HepG2 (cell line): ENCODE measurements around the gene NLRX1. TPM values are rescaled to one million over a fixed set of nuclear protein-coding genes. Genes with fewer than 3 reads are reported as not detected.

Experiments used
- ASH2L ChIP-seq: fragments of 300-600, 200-600 bp; sonication (generic); IDR thresholded peaks from 2 replicates; pipeline ENCODE4 v1.7.0; 2017; ENCODE audit warnings: low read depth, mild to moderate bottlenecking, moderate library complexity, mixed read lengths, low read length; ENCODE audit not compliant: insufficient read length
- KLF11 ChIP-seq: IDR thresholded peaks from 2 replicates; pipeline ENCODE4 v1.6.1; 2016; ENCODE audit warnings: missing compliant biosample characterization
- MYNN ChIP-seq: sonication (generic); formaldehyde crosslinking; IDR thresholded peaks from 2 replicates; pipeline ENCODE4 v1.4.0; 2020; ENCODE audit warnings: mild to moderate bottlenecking, low read depth, missing genetic modification reagents
- NR2C2 ChIP-seq: sonication (generic); formaldehyde crosslinking; IDR thresholded peaks from 2 replicates; pipeline ENCODE4 v1.4.0; 2020; ENCODE audit warnings: missing genetic modification reagents, mild to moderate bottlenecking, moderate library complexity, borderline replicate concordance
- POLR2AphosphoS2 ChIP-seq: IDR thresholded peaks from 2 replicates; pipeline ENCODE4 v1.6.1; 2011; ENCODE audit warnings: low read depth, low read length, improper control_type of control experiment
- SRSF1 ChIP-seq: fragments of 200-400 bp; formaldehyde crosslinking; optimal IDR thresholded peaks from 2 replicates; pipeline ENCODE3; 2017; ENCODE audit warnings: mild to moderate bottlenecking, low read depth, low read length, moderate library complexity
- ZNF235 ChIP-seq: sonication (generic); formaldehyde crosslinking; IDR thresholded peaks from 2 replicates; pipeline ENCODE4 v1.8.1; 2023; ENCODE audit warnings: mild to moderate bottlenecking, missing genetic modification reagents, borderline replicate concordance
- ZNF501 ChIP-seq: sonication (generic); formaldehyde crosslinking; IDR thresholded peaks from 2 replicates; pipeline ENCODE4 v1.5.1; 2020; ENCODE audit warnings: mild to moderate bottlenecking, moderate library complexity, missing genetic modification reagents
- ZNF644 ChIP-seq: IDR thresholded peaks from 2 replicates; pipeline ENCODE4 v1.6.1; 2016; ENCODE audit warnings: low read depth
- ZNF674 ChIP-seq: sonication (generic); formaldehyde crosslinking; IDR thresholded peaks from 2 replicates; pipeline ENCODE4 v1.5.0; 2020; ENCODE audit warnings: low read depth, mild to moderate bottlenecking, missing genetic modification reagents
- polyA plus RNA-seq, 8 experiments: library from polyadenylated mRNA; depleted of rRNA in 3 of 8; stranded (reverse) in 7 of 8; unstranded in 1 of 8; fragments of >200 nt; fragmentation: Illumina TruSeq in 4 of 8; extraction: Trizol in 4 of 8; gene quantifications; 2 replicates each; pipeline versions ENCODE4 v1.2.1 to v1.2.3, GENCODE V29; 2011 to 2016; ENCODE audit warnings: low read depth in 4 of 8, missing spikeins in 1 of 8, mixed read lengths in 1 of 8; ENCODE audit not compliant: insufficient read depth in 1 of 8
- total RNA-seq, 5 experiments: library from RNA; depleted of rRNA; stranded (reverse); fragments of >200 nt; fragmentation: Illumina TruSeq; extraction: Trizol; gene quantifications; 2 replicates each; pipeline ENCODE4 v1.2.3, GENCODE V29; 2016; ENCODE audit warnings: low read depth in 1 of 5
- TF ChIP-seq, protein P1 (sequence below): sonication (generic); formaldehyde crosslinking; IDR thresholded peaks from 2 replicates; pipeline ENCODE4 v1.5.0; 2020; ENCODE audit warnings: missing genetic modification reagents
- TF ChIP-seq, protein P2 (sequence below): sonication (generic); formaldehyde crosslinking; IDR thresholded peaks from 2 replicates; pipeline ENCODE4 v1.5.1; 2020; ENCODE audit warnings: mild to moderate bottlenecking, missing genetic modification reagents, borderline replicate concordance
- TF ChIP-seq, protein P3 (sequence below): sonication (generic); formaldehyde crosslinking; conservative IDR thresholded peaks from 2 replicates; pipeline ENCODE4 v1.4.0; 2020; ENCODE audit warnings: missing genetic modification reagents
- TF ChIP-seq, protein P4 (sequence below): sonication (generic); formaldehyde crosslinking; IDR thresholded peaks from 2 replicates; pipeline ENCODE4 v1.8.0; 2022; ENCODE audit warnings: mild to moderate bottlenecking, missing genetic modification reagents
- TF ChIP-seq, protein P5 (sequence below): sonication (generic); formaldehyde crosslinking; IDR thresholded peaks from 2 replicates; pipeline ENCODE4 v1.8.0; 2022; ENCODE audit warnings: mild to moderate bottlenecking, missing genetic modification reagents, moderate library complexity
- TF ChIP-seq, protein P6 (sequence below): sonication (generic); formaldehyde crosslinking; IDR thresholded peaks from 2 replicates; pipeline ENCODE4 v1.5.0; 2020; ENCODE audit warnings: mild to moderate bottlenecking, missing genetic modification reagents, borderline replicate concordance
- TF ChIP-seq, protein P7 (sequence below): sonication (generic); formaldehyde crosslinking; IDR thresholded peaks from 2 replicates; pipeline ENCODE4 v1.8.0; 2022; ENCODE audit warnings: missing genetic modification reagents, low read depth, mild to moderate bottlenecking, borderline replicate concordance

The NLRX1 gene
- total and polyA plus RNA-seq, 2 of the 13 experiments (the other 11 are each of a cell fraction or from before 2014, with no cell fraction given) = 8.7 to 11.0 TPM

DNA sequence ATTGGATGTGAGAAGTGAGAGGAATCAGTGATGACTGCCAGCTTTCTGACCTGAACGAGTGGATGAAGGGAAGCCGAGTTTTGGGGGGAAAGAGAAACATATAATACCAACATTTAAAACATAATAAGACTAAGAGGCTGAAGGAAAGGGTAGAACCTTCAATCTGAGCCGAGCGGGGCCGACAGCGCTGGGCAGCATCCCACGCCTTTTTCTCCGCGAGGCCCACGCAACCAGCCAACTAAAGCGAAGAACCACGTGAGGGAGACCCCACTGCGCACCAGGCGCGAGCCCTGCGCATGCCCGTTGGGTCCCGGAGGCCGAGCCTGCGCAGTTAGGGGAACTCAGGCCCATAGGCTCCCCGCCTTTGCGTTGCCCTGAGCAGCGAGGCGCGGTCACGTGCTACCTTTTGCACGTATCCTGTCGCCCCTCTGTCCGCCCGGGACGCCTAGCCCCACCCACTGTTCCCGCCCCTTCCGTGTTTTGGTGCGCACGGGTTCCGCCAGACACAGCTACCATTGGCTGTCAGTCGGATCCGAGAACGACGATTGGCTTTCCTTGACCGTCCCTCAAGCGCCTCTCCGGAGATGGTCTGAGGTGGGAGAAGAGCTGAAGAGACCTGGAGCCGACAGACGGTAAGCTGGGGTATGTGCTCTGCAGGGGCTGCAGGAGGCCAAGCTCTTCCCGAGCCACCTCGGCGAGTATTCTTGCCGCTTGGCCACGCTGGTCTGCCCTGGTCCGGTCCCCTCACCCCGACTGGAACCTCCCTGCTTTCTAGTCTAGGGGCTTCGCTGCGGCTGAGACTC is 47.3 kb upstream of the NLRX1 start, which contains the start of gene HINFP (continued):
- TF ChIP-seq ZNF235 (no peak), ZNF644 (CRISPR knock-in tag) (no peak), ZNF501 (CRISPR knock-in tag) (peak; percentile 85), MYNN (CRISPR knock-in tag) (no peak), ASH2L (peak; percentile 40), POLR2AphosphoS2 (no peak), KLF11 (peak; percentile 60; the same call in 1 of the 2 replicates), ZNF674 (no peak), NR2C2 (CRISPR knock-in tag) (no peak; the same call in 1 of the 2 replicates), SRSF1 (peak; percentile 60)
- TF ChIP-seq, protein P1, sequence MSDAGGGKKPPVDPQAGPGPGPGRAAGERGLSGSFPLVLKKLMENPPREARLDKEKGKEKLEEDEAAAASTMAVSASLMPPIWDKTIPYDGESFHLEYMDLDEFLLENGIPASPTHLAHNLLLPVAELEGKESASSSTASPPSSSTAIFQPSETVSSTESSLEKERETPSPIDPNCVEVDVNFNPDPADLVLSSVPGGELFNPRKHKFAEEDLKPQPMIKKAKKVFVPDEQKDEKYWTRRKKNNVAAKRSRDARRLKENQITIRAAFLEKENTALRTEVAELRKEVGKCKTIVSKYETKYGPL (CRISPR knock-in tag) = 0 out of 2 replicates have a peak, but pooled peaks have one; percentile 42
- TF ChIP-seq, protein P2, sequence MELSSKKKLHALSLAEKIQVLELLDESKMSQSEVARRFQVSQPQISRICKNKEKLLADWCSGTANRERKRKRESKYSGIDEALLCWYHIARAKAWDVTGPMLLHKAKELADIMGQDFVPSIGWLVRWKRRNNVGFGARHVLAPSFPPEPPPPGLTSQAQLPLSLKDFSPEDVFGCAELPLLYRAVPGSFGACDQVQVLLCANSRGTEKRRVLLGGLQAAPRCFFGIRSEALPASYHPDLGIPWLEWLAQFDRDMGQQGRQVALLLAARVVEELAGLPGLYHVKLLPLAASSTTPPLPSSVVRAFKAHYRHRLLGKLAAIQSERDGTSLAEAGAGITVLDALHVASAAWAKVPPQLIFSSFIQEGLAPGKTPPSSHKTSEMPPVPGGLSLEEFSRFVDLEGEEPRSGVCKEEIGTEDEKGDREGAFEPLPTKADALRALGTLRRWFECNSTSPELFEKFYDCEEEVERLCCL (CRISPR knock-in tag) = no peak
- TF ChIP-seq, protein P3, sequence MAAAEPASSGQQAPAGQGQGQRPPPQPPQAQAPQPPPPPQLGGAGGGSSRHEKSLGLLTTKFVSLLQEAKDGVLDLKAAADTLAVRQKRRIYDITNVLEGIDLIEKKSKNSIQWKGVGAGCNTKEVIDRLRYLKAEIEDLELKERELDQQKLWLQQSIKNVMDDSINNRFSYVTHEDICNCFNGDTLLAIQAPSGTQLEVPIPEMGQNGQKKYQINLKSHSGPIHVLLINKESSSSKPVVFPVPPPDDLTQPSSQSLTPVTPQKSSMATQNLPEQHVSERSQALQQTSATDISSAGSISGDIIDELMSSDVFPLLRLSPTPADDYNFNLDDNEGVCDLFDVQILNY (CRISPR knock-in tag) = no peak
- TF ChIP-seq, protein P4, sequence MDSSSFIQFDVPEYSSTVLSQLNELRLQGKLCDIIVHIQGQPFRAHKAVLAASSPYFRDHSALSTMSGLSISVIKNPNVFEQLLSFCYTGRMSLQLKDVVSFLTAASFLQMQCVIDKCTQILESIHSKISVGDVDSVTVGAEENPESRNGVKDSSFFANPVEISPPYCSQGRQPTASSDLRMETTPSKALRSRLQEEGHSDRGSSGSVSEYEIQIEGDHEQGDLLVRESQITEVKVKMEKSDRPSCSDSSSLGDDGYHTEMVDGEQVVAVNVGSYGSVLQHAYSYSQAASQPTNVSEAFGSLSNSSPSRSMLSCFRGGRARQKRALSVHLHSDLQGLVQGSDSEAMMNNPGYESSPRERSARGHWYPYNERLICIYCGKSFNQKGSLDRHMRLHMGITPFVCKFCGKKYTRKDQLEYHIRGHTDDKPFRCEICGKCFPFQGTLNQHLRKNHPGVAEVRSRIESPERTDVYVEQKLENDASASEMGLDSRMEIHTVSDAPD (CRISPR knock-in tag) = 0 out of 2 replicates have a peak, but pooled peaks have one; percentile 54
- TF ChIP-seq, protein P5, sequence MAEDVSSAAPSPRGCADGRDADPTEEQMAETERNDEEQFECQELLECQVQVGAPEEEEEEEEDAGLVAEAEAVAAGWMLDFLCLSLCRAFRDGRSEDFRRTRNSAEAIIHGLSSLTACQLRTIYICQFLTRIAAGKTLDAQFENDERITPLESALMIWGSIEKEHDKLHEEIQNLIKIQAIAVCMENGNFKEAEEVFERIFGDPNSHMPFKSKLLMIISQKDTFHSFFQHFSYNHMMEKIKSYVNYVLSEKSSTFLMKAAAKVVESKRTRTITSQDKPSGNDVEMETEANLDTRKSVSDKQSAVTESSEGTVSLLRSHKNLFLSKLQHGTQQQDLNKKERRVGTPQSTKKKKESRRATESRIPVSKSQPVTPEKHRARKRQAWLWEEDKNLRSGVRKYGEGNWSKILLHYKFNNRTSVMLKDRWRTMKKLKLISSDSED (CRISPR knock-in tag) = no peak
- TF ChIP-seq, protein P6, sequence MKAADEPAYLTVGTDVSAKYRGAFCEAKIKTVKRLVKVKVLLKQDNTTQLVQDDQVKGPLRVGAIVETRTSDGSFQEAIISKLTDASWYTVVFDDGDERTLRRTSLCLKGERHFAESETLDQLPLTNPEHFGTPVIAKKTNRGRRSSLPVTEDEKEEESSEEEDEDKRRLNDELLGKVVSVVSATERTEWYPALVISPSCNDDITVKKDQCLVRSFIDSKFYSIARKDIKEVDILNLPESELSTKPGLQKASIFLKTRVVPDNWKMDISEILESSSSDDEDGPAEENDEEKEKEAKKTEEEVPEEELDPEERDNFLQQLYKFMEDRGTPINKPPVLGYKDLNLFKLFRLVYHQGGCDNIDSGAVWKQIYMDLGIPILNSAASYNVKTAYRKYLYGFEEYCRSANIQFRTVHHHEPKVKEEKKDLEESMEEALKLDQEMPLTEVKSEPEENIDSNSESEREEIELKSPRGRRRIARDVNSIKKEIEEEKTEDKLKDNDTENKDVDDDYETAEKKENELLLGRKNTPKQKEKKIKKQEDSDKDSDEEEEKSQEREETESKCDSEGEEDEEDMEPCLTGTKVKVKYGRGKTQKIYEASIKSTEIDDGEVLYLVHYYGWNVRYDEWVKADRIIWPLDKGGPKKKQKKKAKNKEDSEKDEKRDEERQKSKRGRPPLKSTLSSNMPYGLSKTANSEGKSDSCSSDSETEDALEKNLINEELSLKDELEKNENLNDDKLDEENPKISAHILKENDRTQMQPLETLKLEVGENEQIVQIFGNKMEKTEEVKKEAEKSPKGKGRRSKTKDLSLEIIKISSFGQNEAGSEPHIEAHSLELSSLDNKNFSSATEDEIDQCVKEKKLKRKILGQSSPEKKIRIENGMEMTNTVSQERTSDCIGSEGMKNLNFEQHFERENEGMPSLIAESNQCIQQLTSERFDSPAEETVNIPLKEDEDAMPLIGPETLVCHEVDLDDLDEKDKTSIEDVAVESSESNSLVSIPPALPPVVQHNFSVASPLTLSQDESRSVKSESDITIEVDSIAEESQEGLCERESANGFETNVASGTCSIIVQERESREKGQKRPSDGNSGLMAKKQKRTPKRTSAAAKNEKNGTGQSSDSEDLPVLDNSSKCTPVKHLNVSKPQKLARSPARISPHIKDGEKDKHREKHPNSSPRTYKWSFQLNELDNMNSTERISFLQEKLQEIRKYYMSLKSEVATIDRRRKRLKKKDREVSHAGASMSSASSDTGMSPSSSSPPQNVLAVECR = peak; percentile 90
- TF ChIP-seq, protein P7, sequence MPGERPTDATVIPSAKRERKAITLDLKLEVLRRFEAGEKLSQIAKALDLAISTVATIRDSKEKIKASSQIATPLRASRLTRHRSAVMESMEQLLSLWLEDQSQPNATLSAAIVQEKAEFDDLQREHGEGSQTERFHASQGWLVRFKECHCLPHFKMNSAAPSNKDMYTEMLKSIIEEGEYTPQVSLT (CRISPR knock-in tag) = no peak; the same call in 1 of the 2 replicates
